ENCODE results near the gene AZGP1.

The AZGP1 gene

GRCh38 chr7:99923200-99923599, 52.6 kb downstream of the AZGP1 start:
- no peak for TF ChIP-seq GATA2 (IDR thresholded peaks at IDR 0.05; ENCODE audit: low read depth, low read length)
- TF ChIP-seq GATA3 (IDR thresholded peaks at IDR 0.05; ENCODE audit: low read depth, low read length): no peak

- no peak for TF ChIP-seq GATA2 (IDR thresholded peaks at IDR 0.05; ENCODE audit: low read depth, low read length)
- no peak for TF ChIP-seq GATA3 (IDR thresholded peaks at IDR 0.05; ENCODE audit: low read depth, low read length)
Observed at GRCh38 chr7:99920149-99920548, 55.7 kb downstream of the AZGP1 start.

GRCh38 chr7:99919814-99920112, 56.1 kb downstream of the AZGP1 start:
- TF ChIP-seq GATA3 (IDR thresholded peaks at IDR 0.05; ENCODE audit: low read depth, low read length) (no peak), GATA2 (IDR thresholded peaks at IDR 0.05; ENCODE audit: low read depth, low read length) (no peak)

GRCh38 chr7:99918959-99919813, 56.6 kb downstream of the AZGP1 start, which contains the start of gene TRIM4:
Gene TRIM4 (minus strand): TSS chr7:99919530. CDS start chr7:99919401, 129 bp downstream.
- TF ChIP-seq GATA2 (IDR thresholded peaks at IDR 0.05; ENCODE audit: low read depth, low read length) (no peak), GATA3 (IDR thresholded peaks at IDR 0.05; ENCODE audit: low read depth, low read length) (no peak)

All from SH-SY5Y (cell line).